Ramos (cell line): ENCODE data around the gene C14orf132.
"Not testable (repeated sequence)": the region's sequence is repeated elsewhere in the genome, so short reads cannot be mapped to it uniquely, and the experiment has no call there.

Experiments used
- in situ Hi-C: fragments of 300-500 bp; cut with MboI; formaldehyde crosslinking; loops from one replicate; pipeline ENCODE4 v1.14.3; 2022; ENCODE audit warnings: low sequenced_read_pairs; ENCODE audit not compliant: unreplicated experiment

The C14orf132 gene

GRCh38 chr14:96057738-96058137 lies 18.6 kb downstream of the C14orf132 start:
- in situ Hi-C loops = no loop called here

- in situ Hi-C loops = no loop called here
Measured at GRCh38 chr14:96058576-96059200, 19.5 kb downstream of the C14orf132 start.

GRCh38 chr14:96059519-96060135 lies 20.5 kb downstream of the C14orf132 start:
- in situ Hi-C loops = no loop called here

DNA sequence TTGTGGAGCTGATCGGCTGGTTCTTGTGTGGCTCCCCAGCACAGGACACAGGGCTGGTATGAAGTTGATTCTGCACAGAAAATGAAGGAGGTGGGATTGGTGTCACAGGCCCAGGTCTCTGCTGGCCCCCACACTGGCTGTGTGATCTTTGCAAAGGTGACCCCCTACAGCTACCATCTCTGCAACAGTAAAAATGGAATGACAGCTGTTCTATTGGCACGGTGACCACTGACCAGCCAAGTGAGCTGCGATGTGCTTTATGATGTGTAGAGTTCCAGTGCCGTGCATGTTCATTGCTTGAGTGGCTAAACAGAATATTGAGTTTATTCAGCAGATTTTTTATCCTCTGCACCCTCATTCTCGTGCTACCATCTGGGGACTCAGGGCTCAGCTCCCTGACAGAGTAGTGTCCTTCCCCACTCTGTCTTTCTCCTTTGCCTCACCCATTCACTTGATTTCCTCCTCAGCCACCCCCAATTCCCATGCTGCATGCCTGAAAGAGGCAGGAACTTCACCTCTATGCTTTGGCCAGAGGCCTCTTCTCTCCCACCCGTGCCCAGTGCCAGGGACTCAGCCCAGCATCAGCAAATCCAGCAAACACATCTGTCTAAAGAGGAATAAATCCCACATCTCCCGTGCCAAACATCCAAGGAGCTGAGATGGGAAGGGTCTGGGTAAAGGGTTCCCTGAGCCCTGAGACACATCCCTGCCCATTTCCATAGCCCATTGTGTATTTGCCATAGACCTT lies 21.2 kb downstream of the C14orf132 start:
- in situ Hi-C loops = no loop called here

- in situ Hi-C loops = no loop called here
Measured at GRCh38 chr14:96062010-96062409, 22.8 kb downstream of the C14orf132 start.

DNA sequence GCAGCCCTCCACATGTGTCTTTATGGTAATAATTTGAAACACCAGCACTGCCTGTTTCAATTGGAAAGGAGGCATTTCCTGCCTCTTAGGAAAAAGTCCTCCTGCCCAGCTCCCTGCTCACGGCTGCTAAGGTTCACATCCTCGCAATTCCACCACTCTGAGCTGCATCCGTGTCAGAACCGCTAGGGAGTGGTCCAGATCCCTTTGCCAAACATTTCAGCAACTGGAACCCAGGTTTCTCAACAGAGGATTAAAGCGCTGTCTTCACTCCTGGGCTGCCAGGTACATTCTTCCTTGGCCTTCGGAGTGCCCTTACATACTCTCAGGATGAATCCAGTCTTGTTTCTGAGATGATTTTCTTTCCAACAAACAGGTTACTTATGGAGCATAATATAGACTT lies 23.3 kb downstream of the C14orf132 start:
- in situ Hi-C loops = no loop called here

DNA sequence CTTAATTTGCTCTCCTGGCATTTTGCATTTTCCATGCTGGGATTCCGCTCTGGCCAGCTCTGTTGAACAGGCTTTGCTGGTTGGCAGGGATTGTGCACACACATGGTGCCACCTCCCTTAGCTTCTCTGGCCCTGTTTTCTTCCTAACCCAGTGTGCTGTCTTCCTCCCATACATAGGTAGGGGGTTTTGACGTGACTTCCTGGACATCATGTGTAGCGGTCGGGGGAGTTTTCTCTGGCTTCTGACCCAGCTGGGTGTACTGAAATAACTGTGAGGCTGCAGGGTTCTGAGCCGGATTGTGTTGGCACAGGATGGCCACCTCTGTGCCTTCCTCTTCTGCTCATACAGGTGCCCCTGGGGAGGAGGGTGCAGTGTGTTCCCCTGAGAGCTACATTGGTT lies 25.7 kb downstream of the C14orf132 start:
- in situ Hi-C loops = no loop called here

- in situ Hi-C loops = no loop called here
Measured at GRCh38 chr14:96065661-96066459, 26.7 kb downstream of the C14orf132 start.

GRCh38 chr14:96066976-96067375 lies 27.8 kb downstream of the C14orf132 start:
- in situ Hi-C loops = no loop called here

- in situ Hi-C loops = no loop called here
Measured at GRCh38 chr14:96067985-96068930, 29.1 kb downstream of the C14orf132 start.

DNA sequence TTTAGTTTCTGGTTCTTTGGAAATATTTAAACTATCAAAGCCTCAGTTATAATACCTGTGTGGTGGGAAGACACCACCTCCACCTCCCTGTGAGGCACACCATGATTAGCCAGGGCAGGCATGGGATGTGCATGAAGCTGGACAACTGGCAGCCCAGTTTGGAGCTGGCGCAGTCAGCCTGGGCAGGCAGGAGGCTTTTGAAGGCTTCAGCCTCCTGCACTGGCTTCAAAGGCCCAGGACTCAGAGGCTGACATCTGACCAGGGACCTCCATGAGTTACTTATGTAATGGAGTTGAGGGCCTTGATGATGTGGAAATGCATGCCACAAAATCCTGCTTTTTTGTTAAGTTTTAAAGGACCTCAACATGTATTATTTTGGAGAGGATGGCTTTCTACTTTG lies 30.3 kb downstream of the C14orf132 start:
- in situ Hi-C loops = no loop called here

GRCh38 chr14:96071561-96071960 lies 32.4 kb downstream of the C14orf132 start:
- in situ Hi-C loops = no loop called here

- in situ Hi-C loops = no loop called here
Measured at GRCh38 chr14:96072076-96072475, 32.9 kb downstream of the C14orf132 start.

DNA sequence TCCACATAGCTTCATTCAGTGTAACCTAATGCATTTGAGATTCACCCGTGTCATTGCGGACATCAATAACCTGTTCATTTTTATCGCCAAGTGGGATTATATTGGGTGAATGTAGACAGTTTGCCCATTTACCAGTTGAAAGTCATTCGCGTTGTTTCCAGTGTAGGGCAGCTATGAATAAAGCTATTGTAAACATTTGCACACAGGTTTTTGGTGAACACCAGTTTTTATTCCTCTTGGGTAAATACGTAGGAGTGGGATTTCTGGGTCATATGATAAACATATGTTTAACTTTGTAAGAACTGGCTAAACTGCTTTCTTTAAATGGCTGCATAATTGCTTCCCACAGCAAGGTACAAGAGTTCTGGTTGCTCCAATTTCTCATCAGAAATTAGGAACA lies 33.6 kb downstream of the C14orf132 start:
- in situ Hi-C loops = no loop called here

DNA sequence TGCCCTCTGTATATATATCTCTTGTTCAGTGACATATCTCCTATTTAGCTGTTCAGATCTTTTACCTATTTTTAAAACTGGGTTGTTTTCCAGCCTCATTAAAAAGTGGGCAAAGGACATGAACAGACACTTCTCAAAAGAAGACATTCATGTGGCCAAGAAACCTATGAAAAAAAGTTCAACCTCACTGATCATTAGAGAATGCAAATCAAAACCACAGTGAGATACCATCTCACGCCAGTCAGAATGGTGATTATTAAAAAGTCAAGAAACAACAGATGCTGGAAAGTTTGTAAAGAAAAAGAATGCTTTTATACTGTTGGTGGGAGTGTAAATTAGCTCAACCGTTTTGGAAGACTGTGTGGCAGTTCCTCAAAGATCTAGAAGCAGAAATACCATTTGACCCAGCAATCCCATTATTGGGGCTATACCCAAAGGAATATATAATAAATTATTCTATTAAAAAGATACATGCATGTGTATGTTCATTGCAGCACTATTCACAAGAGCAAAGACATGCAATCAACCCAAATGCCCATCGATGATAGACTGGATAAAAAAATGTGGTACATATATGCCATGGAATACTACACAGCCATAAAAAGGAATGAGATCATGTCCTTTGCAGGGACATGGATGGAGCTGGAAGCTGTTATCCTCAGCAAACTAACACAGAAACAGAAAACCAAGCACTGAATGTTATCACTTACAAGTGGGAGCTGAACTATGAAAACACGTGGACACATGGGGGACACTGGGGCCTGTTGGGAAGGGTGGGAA lies 34.3 kb downstream of the C14orf132 start:
- in situ Hi-C loops = not testable (repeated sequence)

DNA sequence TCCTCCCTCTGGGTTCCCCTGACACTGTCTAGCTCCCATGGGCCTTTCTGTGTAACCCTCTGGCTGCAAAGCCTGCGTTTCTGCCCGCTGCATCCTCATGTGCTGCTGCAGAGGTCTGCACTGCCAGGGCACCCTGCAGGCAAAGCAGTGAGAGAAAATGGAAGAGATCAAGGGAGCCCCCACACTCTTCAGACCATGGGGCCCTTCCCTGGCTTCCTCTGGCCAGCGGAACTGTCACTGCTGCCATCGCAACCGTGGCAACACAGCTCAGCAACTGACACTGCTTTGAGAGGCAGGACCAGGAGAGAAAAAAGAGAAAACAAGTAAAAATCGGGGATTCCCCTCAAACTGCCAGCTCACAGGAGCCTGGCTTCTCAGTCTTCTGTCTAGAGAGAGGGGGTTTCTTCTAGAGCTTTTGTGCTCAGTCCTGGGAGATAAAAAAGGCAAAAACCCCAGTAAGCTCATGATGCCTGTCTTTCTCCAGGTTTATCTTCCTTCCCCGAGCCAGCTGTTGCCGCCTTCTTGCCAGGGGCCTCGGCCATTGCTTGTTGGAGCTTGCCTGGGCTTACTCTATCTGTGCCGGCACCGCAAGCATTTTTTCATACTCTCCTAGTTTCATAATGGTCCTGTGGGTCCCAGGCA lies 38.9 kb downstream of the C14orf132 start:
- in situ Hi-C loops = loop anchor here (25.0 kb wide), 1 partner anchor 359 kb away; no protein-coding TSS in a partner anchor

GRCh38 chr14:96078625-96079016 lies 39.5 kb downstream of the C14orf132 start:
- in situ Hi-C loops = loop anchor here (25.0 kb wide), 1 partner anchor 359 kb away; no protein-coding TSS in a partner anchor

GRCh38 chr14:96079066-96079465 lies 39.9 kb downstream of the C14orf132 start:
- in situ Hi-C loops = loop anchor here (25.0 kb wide), 1 partner anchor 358 kb away; no protein-coding TSS in a partner anchor
